ENCODE data around the gene E2F2. TPM values are rescaled to one million over a fixed set of nuclear protein-coding genes. Genes with fewer than 3 reads are reported as not detected.

Gene E2F2
- total RNA-seq, 1 experiment from 2014 or later, result 9.5 TPM

- no peaks in the 10 kb centered on the region for H3K9me3 ChIP-seq
- ChIA-PET POLR2A (interaction anchor here (0.6 to 1.7 kb wide), 10 partner anchors 9 to 1168 kb away, joined by 3 to 46 read pairs (median 5); partner anchors contain the start of genes CLIC4, ID3, PITHD1 and RPL11), CTCF (interaction anchor here (0.5 to 1.7 kb wide), 14 partner anchors 18 to 233 kb away, joined by 3 to 22 read pairs (median 4); partner anchors contain the start of genes HNRNPR and ID3)
- H3K9me3 Mint-ChIP-seq (ENCODE audit: unreplicated experiment), result no peaks in the 10 kb centered on the region
- H3K27me3 Mint-ChIP-seq (ENCODE audit: insufficient read depth, unreplicated experiment), result no peaks in the 10 kb centered on the region
- no TSS peak for BruUV-seq (replicated peaks)
- H3K4me1 Mint-ChIP-seq (ENCODE audit: low read depth, unreplicated experiment), result peaks cover 30% of the 10 kb centered on the region
- intact Hi-C loops (cut with micrococcal nuclease; ENCODE audit: unreplicated experiment), result loop anchor here (2.0 kb wide), 2 partner anchors 15 to 19 kb away; partner anchors contain the start of gene ID3
- peak in 1 of 2 experiments; percentile 52 for DNase-seq
- peaks cover 5% of the 10 kb centered on the region for H3K36me3 Mint-ChIP-seq (ENCODE audit: insufficient read depth, unreplicated experiment)
- H3K36me3 ChIP-seq (ENCODE audit: control insufficient read depth, insufficient read depth, low read length), result no peaks in the 10 kb centered on the region
- peak overlapping the region; percentile 96 for H3K27ac Mint-ChIP-seq (ENCODE audit: unreplicated experiment)
- peaks cover 49% of the 10 kb centered on the region for H3K4me1 ChIP-seq
- TF ChIP-seq CTCF (IDR thresholded peaks at IDR 0.05; ENCODE audit: insufficient read depth in 1 of 2, low read depth in 1 of 2, low read length in 1 of 2, severe bottlenecking in 1 of 2, unreplicated experiment in 1 of 2), result no peak
- peak overlapping the region; percentile 64 for H3K4me3 Mint-ChIP-seq (ENCODE audit: unreplicated experiment)
- no peaks in the 10 kb centered on the region for H3K27me3 ChIP-seq (replicated peaks; ENCODE audit: control insufficient read depth, insufficient read depth, low read length)
- no peak overlapping the region for H3K4me3 ChIP-seq (ENCODE audit: low read depth, low read length)
Observed at GRCh38 chr1:23577056-23578004, 46.3 kb upstream of the E2F2 start.

DNA sequence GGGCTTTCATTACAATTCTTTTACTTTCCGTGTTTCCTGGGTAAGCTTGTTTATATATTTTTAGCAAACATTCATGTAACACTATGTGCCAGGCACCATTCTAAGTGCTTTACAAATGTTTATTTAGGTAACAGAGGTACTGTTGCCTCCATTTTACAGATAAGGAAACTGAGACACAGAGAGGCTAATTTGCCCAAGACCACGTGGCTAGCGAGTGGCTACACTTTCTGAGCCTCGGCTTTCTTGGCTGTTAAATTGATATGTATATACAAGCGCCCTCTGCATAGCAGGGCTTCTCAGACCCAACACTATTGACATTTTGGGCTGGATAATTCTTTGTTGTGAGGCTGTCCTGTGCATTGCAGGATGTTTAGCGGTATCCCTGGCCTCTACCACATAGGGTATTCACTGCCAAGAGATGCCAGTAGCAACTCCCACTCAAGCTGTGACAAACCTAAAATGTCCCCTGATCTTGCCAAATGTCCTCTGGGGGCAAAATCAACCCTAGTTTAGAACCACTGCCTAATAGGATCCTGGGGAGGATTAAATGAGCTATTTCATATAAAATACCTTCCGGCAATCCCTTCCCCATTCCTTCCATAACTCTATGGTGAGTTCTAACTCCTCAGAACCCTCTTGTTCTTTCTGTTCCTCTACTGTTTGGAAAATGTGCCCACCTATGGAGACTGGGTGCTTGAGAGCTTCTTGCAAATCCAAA is 45.5 kb upstream of the E2F2 start:
- intact Hi-C loops (cut with micrococcal nuclease; ENCODE audit: unreplicated experiment), result loop anchor here (2.0 kb wide), 2 partner anchors 16 to 18 kb away; partner anchors contain the start of gene ID3
- H3K27me3 Mint-ChIP-seq (ENCODE audit: insufficient read depth, unreplicated experiment), result no peaks in the 10 kb centered on the region
- Histone ChIP-seq H3K27me3 (replicated peaks; ENCODE audit: control insufficient read depth, insufficient read depth, low read length) (no peaks in the 10 kb centered on the region), H3K36me3 (ENCODE audit: control insufficient read depth, insufficient read depth, low read length) (no peaks in the 10 kb centered on the region), H3K4me3 (ENCODE audit: low read depth, low read length) (no peak overlapping the region), H3K9me3 (no peaks in the 10 kb centered on the region), H3K4me1 (peaks cover 49% of the 10 kb centered on the region)
- CTCF ChIA-PET, result interaction anchor here (0.5 to 1.7 kb wide), 10 partner anchors 17 to 232 kb away, joined by 3 to 22 read pairs (median 6); partner anchors contain the start of genes HNRNPR and ID3
- no peak for DNase-seq
- H3K27ac Mint-ChIP-seq (ENCODE audit: unreplicated experiment), result peak overlapping the region; percentile 96
- POLR2A ChIA-PET, result interaction anchor here (0.6 to 1.7 kb wide), 9 partner anchors 8 to 1169 kb away, joined by 3 to 46 read pairs (median 6); partner anchors contain the start of genes CLIC4, ID3, PITHD1 and RPL11
- H3K36me3 Mint-ChIP-seq (ENCODE audit: insufficient read depth, unreplicated experiment), result peaks cover 5% of the 10 kb centered on the region
- BruUV-seq (replicated peaks), result TSS peak; percentile 62
- H3K4me1 Mint-ChIP-seq (ENCODE audit: low read depth, unreplicated experiment), result peaks cover 30% of the 10 kb centered on the region
- no peak for TF ChIP-seq CTCF (IDR thresholded peaks at IDR 0.05; ENCODE audit: insufficient read depth in 1 of 2, low read depth in 1 of 2, low read length in 1 of 2, severe bottlenecking in 1 of 2, unreplicated experiment in 1 of 2)
- H3K4me3 Mint-ChIP-seq (ENCODE audit: unreplicated experiment), result peak overlapping the region; percentile 64
- no peaks in the 10 kb centered on the region for H3K9me3 Mint-ChIP-seq (ENCODE audit: unreplicated experiment)
